Fibroblast of skin of left biceps (primary cell): ENCODE measurements around the gene CACNA2D1.

ENCODE experiments used
- DNase-seq, 2 experiments: peaks; one replicate each; pipeline ENCODE4 v3.0.0-alpha.2; 2013; ENCODE audit warnings: low read depth in 2 of 2

CACNA2D1 gene

DNA sequence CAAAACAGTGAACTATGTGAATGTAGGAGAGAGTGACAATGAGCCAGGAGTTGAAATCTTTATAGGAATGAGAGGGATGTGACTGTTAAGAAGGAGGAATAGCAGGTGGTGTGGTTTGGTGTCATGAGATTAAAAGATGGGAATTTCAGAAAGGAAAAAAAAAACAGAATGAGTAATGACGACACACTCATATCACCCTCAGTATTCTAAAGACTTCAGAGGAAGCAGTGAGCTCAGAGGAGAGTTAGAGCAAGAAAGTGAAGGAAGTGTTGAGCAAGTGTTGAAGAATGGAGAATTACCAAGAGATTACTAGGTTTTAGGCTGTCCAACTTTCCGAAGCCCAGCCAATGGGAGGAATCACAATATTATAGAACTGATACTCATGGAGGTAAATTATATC lies 453.2 kb downstream of the CACNA2D1 start:
- peak; percentile 2 to 5 for DNase-seq

GRCh38 chr7:81986723-81987470 lies 456.7 kb downstream of the CACNA2D1 start:
- DNase-seq = no peak

- no peak for DNase-seq
Measured at GRCh38 chr7:81983406-81983805, 460.2 kb downstream of the CACNA2D1 start.

DNA sequence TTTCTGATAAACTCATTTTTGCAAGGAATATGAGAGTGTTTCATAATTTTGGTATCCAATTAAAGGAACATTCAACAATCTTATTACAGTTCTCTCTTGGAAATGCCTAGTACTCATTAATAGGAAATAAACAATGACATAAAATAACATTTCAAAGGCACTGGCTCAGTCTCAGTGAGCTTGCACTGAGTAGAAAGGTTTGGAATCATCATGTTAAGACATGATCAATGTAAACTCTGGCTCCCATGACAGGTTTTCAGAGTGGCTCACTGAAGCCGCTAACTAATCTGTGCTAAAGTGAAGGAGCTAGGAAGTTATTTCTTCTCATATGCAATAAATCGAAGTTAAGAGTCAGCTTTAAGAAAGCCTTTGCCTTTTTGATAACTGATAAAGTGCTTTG lies 470.5 kb downstream of the CACNA2D1 start:
- no peak for DNase-seq

GRCh38 chr7:81960026-81960425 lies 483.6 kb downstream of the CACNA2D1 start:
- DNase-seq = no peak

GRCh38 chr7:81957517-81957916 lies 486.1 kb downstream of the CACNA2D1 start:
- no peak for DNase-seq

DNA sequence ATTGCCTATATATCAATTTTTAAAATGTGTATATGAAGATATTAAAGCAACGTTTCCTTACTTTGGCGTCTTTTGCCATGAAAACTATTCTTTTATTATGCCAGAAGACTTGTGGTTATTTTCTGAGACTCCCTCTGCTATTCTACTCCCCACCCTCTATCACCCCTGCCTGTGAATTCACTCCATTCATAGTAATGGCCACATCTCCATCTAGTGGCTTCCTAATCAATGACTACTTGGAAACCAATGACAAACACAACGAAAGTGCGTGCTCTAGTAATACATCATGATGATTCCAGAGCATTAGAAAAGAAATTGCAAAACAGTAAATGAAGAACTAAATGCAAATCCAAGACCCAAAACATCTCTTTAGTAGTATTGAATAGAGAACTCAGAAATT lies 487.1 kb downstream of the CACNA2D1 start:
- DNase-seq = peak; percentile 24 to 27

- no peak for DNase-seq
Measured at GRCh38 chr7:81949306-81949705, 494.3 kb downstream of the CACNA2D1 start.

GRCh38 chr7:81944058-81944457 lies 499.5 kb downstream of the CACNA2D1 start:
- no peak for DNase-seq

- DNase-seq = no peak
Measured at GRCh38 chr7:81937091-81937490, 506.5 kb downstream of the CACNA2D1 start.

GRCh38 chr7:81934596-81935301 lies 508.8 kb downstream of the CACNA2D1 start:
- no peak for DNase-seq

DNA sequence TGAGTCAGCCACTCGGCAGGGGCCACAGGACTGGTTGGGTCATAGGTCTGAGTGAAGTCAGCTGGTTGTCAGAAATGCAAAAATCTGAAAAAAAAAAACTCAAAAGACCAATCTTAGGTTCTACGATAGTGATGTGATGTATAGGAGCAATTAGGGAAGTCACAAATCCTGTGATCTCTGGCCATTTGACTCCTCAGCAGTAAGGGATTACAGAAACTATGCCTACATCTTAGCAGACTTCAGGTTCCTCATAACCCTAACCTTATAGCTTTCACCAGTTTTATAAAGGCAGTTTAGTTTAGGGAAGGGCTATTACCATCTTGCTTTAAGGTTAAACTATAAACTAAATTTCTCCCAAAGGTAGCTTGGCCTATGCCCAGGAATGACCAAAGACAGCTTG lies 510.6 kb downstream of the CACNA2D1 start:
- DNase-seq = no peak

DNA sequence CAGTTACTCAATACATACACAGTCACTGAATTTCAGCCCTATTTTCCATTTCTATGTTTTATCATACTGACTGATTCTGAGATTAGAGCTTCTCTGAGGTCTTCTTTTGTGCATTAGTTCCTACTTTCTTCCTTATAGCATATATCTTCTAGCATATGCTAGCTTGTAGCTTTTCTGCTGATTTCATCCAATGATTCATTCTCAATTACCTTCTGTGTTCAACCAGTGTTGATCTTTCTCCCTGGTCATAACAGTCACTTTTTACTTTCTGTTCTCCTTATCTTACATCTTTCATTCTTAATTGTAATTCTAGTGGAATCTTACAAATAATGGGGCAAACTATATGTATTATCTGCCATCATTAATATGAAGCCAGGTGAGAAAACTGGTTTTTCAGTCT lies 514.2 kb downstream of the CACNA2D1 start:
- DNase-seq = no peak

- peak; percentile 16 to 30 for DNase-seq
Measured at GRCh38 chr7:81926154-81926553, 517.4 kb downstream of the CACNA2D1 start.

- no peak for DNase-seq
Measured at GRCh38 chr7:81925530-81925929, 518.0 kb downstream of the CACNA2D1 start.

DNA sequence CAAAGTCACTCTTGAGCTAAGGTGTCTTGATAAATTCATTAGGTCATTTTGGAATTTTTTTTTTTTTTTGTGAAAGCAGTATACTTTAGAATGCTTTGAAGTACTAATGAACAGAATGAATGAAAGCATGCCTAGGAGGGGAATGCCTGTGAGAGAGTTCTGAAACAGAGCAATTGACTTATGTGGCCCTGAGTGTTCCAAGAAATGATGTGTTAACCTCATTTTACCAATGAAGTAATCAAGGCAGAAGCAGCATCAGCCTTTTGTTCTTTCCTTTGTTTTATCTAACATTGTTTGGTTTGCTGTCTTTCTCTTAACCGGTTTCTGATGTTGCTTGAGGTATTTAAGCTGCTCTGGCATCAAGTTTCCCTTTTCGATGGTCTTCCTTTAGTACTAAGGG lies 519.1 kb downstream of the CACNA2D1 start:
- DNase-seq = no peak

DNA sequence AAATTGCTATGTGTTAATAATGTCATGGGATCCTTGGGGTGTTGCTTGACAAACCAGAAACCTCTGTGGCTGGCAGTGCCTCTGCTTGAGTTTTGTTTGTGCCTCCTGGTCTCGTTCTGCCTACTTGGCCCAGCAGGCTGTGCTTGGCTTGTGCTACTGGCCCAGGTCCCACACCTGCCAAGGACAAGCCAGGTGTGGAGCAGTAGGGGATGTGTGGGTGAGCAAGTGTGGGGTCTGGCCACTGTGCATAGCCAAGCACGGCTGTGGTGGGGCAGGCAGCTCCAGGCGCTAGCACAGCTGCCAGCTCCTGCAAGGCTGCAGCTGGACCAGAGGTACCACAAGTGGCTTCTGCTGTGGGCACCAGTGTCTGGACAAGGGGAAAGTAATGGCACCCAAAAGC lies 524.1 kb downstream of the CACNA2D1 start:
- DNase-seq = no peak

GRCh38 chr7:81908220-81908619 lies 535.4 kb downstream of the CACNA2D1 start:
- no peak for DNase-seq

DNA sequence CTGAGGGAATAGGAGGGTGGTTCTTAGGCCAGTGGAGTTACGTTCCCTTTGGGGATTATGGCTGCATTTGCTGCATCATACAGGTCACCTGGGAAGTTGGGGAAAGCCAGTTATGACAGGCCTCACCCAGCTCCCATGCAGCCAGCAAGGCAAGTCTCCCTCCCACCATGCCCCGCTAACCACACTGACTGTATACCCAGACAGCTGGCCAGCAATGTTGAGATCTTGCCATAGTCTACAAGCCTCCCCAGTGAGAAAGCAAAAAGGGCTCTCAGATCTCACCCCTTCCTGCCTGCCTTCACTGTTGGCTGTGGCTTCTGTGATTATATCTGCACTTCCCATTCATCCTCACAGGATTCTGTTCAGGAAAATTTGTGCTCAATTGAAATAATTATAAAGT lies 540.5 kb downstream of the CACNA2D1 start:
- DNase-seq = no peak

DNA sequence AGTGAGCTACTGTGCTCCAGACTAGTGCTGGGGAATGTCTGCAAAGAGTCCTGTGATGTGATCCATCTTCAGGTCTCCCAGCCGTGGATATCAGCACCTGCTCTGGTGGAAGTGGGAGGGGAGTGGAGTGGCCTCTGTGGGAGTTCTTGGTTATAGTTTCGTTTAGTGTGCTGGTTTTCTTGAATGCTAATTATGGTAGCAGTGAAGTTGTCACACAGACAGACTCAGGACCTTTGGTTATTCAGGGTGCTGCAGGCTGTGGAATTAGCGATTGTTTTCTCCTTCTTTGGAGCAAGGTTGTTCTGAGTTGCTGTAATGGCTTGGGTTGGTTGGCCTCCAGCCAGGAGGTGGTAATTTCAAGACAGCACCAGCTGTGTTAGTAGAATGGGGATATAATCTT lies 541.0 kb downstream of the CACNA2D1 start:
- DNase-seq = no peak
